ENCODE data around the gene HLF.

HLF gene

DNA sequence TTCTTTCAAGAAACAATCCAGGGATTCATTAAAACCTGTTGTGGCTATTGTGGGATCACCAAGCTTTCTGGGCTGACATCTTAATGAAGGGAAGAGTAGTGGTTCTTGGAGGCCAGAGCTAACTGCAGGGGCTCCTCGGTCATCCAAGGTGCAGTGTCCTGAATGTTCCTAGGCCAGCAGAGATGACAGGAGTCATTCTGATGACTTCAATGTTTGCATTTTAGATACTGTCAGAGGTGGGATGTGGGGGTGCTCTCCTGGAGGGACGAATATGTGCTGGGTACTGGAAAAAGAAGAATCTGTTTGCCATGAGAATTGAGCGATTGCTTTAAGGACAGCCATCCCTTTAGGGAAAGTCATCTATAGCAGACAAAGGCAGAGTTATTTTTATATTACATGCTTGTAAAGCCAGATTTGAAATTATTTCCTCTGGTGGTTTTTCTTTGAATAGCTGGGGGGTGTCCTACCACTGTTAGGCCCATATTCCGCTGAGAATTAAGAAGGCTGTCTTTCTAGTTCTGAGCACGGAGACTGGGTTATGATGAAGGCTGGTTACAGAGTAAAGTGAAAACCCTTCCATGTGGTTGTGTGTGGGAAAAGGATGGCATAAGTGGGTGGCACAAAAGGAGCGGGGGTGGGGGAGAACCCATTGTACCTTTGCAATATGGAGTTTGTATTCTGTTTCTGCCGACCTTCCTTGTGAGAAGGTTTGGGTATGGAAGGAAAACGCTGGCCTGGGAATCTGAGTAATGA, 7.4 kb downstream of the HLF start:
- no peak overlapping the region for H3K4me2 ChIP-seq (ENCODE audit: low read depth, low read length)

DNA sequence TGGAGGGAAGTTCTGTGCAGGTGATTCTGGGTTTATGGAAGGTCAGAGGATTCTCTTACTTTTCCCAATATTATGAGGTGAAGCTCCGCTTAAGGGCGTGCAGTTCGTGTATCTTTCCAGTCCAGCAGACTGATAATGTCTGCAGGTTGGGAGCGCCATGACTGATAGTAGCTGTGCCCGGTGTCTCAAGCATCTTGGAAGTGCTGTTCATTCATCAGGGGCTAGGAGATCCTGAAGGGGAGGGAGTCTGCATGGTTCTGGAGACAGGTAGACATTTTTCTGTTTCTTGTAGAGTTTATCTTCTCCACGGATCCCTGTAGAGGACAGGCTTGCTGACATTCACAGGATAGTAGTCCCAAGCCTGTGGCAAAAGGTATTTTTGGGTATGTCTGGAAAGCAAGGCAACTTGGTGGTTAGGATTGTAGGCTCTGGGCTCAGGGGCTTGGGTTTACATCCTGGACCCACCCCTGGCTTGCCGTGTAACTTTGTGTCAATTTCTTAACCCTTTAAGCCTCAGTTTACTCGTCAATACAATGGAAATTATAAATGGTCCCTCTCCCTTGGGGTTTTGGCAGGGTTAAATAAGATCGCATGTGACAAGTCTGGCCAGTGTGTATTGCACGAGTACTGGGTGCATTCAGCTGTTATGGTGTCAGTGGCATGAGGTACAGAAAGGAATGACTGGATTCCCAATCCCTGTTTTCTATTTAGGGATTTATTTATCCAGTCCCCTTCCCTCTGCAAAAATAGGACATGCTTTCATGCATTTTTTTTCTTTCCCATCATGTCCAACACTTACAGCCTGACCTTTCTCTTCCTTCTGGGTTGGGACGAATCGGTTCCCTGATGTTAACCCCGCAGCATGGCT, 8.2 kb downstream of the HLF start:
- Histone ChIP-seq H3K4me2 (ENCODE audit: low read depth, low read length) (no peak overlapping the region), H3K9me3 (replicated peaks; ENCODE audit: insufficient read depth, low read length) (no peaks in the 10 kb centered on the region), H3K27ac (ENCODE audit: low read length) (no peak overlapping the region), H3K4me3 (ENCODE audit: low read length) (no peak overlapping the region), H4K20me1 (ENCODE audit: insufficient read depth, low read length) (no peaks in the 10 kb centered on the region), H3K36me3 (replicated peaks; ENCODE audit: insufficient read depth, low read length) (no peaks in the 10 kb centered on the region), H3K27me3 (replicated peaks; ENCODE audit: insufficient read depth, low read length) (no peaks in the 10 kb centered on the region), H3F3A (ENCODE audit: insufficient read depth, low read length) (no peaks in the 10 kb centered on the region), H3K4me1 (ENCODE audit: low read length) (no peaks in the 10 kb centered on the region), H2AFZ (ENCODE audit: low read length) (no peak overlapping the region), H3K79me2 (ENCODE audit: low read length) (no peaks in the 10 kb centered on the region), H3K9ac (ENCODE audit: low read length) (no peak overlapping the region), H3K9me2 (replicated peaks; ENCODE audit: insufficient read depth, low read length) (no peaks in the 10 kb centered on the region)
- no peak for DNase-seq
- TF ChIP-seq EZH2 (optimal IDR thresholded peaks at IDR 0.05; ENCODE audit: low read depth, low read length) (no peak), EZH2phosphoT487 (IDR thresholded peaks at IDR 0.05; ENCODE audit: low read length) (no peak)
- TF ChIP-seq, protein P1, sequence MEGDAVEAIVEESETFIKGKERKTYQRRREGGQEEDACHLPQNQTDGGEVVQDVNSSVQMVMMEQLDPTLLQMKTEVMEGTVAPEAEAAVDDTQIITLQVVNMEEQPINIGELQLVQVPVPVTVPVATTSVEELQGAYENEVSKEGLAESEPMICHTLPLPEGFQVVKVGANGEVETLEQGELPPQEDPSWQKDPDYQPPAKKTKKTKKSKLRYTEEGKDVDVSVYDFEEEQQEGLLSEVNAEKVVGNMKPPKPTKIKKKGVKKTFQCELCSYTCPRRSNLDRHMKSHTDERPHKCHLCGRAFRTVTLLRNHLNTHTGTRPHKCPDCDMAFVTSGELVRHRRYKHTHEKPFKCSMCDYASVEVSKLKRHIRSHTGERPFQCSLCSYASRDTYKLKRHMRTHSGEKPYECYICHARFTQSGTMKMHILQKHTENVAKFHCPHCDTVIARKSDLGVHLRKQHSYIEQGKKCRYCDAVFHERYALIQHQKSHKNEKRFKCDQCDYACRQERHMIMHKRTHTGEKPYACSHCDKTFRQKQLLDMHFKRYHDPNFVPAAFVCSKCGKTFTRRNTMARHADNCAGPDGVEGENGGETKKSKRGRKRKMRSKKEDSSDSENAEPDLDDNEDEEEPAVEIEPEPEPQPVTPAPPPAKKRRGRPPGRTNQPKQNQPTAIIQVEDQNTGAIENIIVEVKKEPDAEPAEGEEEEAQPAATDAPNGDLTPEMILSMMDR (IDR thresholded peaks at IDR 0.05; ENCODE audit: low read length): no peak

More for the DNA sequence above, 7.4 kb downstream of the HLF start:
- H3K9ac ChIP-seq (ENCODE audit: low read length): no peak overlapping the region
- H3K27ac ChIP-seq (ENCODE audit: low read length): no peak overlapping the region
- no peaks in the 10 kb centered on the region for H3K36me3 ChIP-seq (replicated peaks; ENCODE audit: insufficient read depth, low read length)
- no peak overlapping the region for H3K4me3 ChIP-seq (ENCODE audit: low read length)
- no peaks in the 10 kb centered on the region for H3K4me1 ChIP-seq (ENCODE audit: low read length)
- no peaks in the 10 kb centered on the region for H3K27me3 ChIP-seq (replicated peaks; ENCODE audit: insufficient read depth, low read length)
- no peaks in the 10 kb centered on the region for H3K9me2 ChIP-seq (replicated peaks; ENCODE audit: insufficient read depth, low read length)
- H3F3A ChIP-seq (ENCODE audit: insufficient read depth, low read length): no peaks in the 10 kb centered on the region
- TF ChIP-seq EZH2phosphoT487 (IDR thresholded peaks at IDR 0.05; ENCODE audit: low read length) (no peak), EZH2 (optimal IDR thresholded peaks at IDR 0.05; ENCODE audit: low read depth, low read length) (no peak)
- TF ChIP-seq, protein P1 (IDR thresholded peaks at IDR 0.05; ENCODE audit: low read length): no peak
- H3K79me2 ChIP-seq (ENCODE audit: low read length): no peaks in the 10 kb centered on the region
- no peaks in the 10 kb centered on the region for H4K20me1 ChIP-seq (ENCODE audit: insufficient read depth, low read length)
- no peak overlapping the region for H2AFZ ChIP-seq (ENCODE audit: low read length)
- no peak for DNase-seq
- no peaks in the 10 kb centered on the region for H3K9me3 ChIP-seq (replicated peaks; ENCODE audit: insufficient read depth, low read length)

DNA sequence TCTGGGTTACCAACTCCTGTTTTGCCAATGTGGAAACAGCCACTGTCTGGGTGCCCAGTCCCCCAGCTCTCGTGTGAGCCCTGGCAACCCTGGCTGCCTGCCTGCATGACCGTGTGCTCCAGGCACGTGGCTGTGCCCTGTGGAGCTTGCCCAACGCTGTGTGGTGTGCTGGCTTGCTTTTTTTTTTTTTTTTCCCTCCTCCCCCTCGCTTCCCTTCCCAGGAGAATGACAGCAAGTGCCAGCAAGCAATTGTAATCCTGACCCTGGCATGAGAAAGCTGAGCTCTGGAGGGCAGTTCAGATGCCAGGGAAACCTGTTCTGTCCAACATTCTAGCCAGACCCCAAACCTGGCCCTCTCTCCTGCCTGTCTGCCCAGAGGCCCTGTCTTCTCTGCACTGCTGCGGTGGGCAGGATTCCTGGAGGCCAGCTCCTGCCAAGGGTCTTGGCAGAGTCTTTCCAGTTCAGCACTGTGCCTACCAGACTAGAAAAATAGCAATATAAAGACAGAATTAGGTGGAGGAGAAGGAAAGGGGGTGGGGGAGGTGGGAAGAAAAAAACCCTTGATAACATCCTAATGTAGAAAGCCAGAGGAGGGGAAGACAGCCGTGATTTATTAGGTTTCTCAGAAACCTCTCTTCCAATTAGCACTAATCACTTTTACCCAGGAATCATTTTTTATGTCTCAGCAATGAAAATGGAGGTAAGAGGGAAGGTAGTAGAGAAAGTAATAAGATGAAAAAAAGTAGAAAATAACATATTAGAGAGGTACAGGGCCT, 9.0 kb downstream of the HLF start:
- Histone ChIP-seq H3K4me2 (ENCODE audit: low read depth, low read length) (no peak overlapping the region), H3K36me3 (replicated peaks; ENCODE audit: insufficient read depth, low read length) (no peaks in the 10 kb centered on the region), H3K27me3 (replicated peaks; ENCODE audit: insufficient read depth, low read length) (no peaks in the 10 kb centered on the region), H3K79me2 (ENCODE audit: low read length) (no peaks in the 10 kb centered on the region), H3K4me1 (ENCODE audit: low read length) (no peaks in the 10 kb centered on the region), H2AFZ (ENCODE audit: low read length) (no peak overlapping the region), H3F3A (ENCODE audit: insufficient read depth, low read length) (no peaks in the 10 kb centered on the region), H3K9me3 (replicated peaks; ENCODE audit: insufficient read depth, low read length) (no peaks in the 10 kb centered on the region), H3K9me2 (replicated peaks; ENCODE audit: insufficient read depth, low read length) (no peaks in the 10 kb centered on the region), H3K27ac (ENCODE audit: low read length) (no peak overlapping the region), H4K20me1 (ENCODE audit: insufficient read depth, low read length) (no peaks in the 10 kb centered on the region), H3K9ac (ENCODE audit: low read length) (no peak overlapping the region), H3K4me3 (ENCODE audit: low read length) (no peak overlapping the region)
- DNase-seq: no peak
- TF ChIP-seq EZH2phosphoT487 (IDR thresholded peaks at IDR 0.05; ENCODE audit: low read length) (no peak), EZH2 (optimal IDR thresholded peaks at IDR 0.05; ENCODE audit: low read depth, low read length) (no peak)
- TF ChIP-seq, protein P1 (IDR thresholded peaks at IDR 0.05; ENCODE audit: low read length): no peak

Measured in MM.1S (cell line).